Lower leg skin (tissue), 3 donors: Measurements from ENCODE around the gene RPS6KA4.

Experiments
- CTCF ChIP-seq, 3 donors: fragments of 450-650 bp; IDR thresholded peaks; one replicate each; pipeline ENCODE4 v1.5.1; 2016; ENCODE audit warnings: antibody characterized with exemption in 3 of 3, mild to moderate bottlenecking in 3 of 3, moderate library complexity in 2 of 3
- POLR2A ChIP-seq, 2 donors: fragments of 450-650 bp; IDR thresholded peaks; one replicate each; pipeline ENCODE4 v1.6.1; 2016 to 2017; ENCODE audit warnings: antibody characterized with exemption in 2 of 2, mild to moderate bottlenecking in 1 of 2, moderate library complexity in 1 of 2

GRCh38 chr11:64376071-64376470 is 17.1 kb downstream of the RPS6KA4 start:
- TF ChIP-seq CTCF (IDR thresholded peaks at IDR 0.05) (no peak), POLR2A (IDR thresholded peaks at IDR 0.05) (no peak)
